ENCODE measurements around the gene RNF43.

The RNF43 gene

DNA sequence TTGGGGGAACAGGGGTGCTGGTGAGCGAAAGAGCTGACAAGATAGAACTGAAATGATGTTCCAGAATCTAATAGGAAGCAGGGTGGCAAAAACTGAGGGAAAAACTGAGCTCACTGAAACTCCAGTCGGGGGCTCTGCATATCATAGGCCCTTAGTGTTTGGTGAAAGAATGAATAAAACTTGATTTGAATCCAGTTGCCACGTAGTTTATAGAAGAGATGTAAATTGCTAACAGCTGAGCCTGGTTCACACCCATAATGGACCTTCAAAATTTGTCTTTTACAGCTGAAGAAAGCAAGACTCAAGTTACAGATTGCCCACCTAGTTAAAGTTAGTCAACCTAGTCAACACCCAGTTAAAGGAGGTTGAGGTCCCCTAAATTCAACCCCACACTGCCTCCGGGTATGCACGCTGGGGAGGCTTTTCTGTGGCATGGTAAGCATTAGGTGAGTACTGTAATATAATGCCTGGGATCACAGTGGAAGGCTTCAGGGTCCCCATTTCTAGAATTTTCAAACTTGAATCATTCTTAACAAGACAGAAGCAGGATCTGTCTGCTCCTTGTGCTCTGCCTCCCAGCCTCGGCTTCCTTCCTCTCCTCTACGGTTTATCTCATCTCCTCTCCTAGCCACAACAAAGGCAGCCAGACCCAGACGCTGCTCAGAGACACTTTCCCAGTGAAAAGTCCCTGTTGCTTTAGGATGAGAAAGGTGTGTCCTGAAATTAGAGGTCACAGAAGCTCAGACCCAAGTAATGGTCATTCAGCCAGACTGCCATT lies 38.4 kb downstream of the RNF43 start:
- no peak overlapping the region for H3K27ac ChIP-seq (ENCODE audit: low read depth, low read length)
- no peaks in the 10 kb centered on the region for H3K79me2 ChIP-seq (ENCODE audit: control insufficient read depth, low read length)
- H3K4me1 ChIP-seq (ENCODE audit: control insufficient read depth, low read length) = peaks cover 10% of the 10 kb centered on the region

GRCh38 chr17:58377661-58378060 lies 39.7 kb downstream of the RNF43 start:
- H3K4me2 ChIP-seq (ENCODE audit: low read length) = no peak overlapping the region
- TF ChIP-seq EZH2phosphoT487 (IDR thresholded peaks at IDR 0.05; ENCODE audit: borderline replicate concordance, low read length) = no peak
- no peak for TF ChIP-seq CTCF (IDR thresholded peaks at IDR 0.05; ENCODE audit: low read depth, low read length, poor library complexity, severe bottlenecking)
- no peaks in the 10 kb centered on the region for H4K20me1 ChIP-seq (ENCODE audit: control insufficient read depth, insufficient read depth, low read depth, low read length)
- 0 out of 2 replicates have a peak, but pooled peaks cover 3% of the 10 kb centered on the region for H3K27me3 ChIP-seq (ENCODE audit: control insufficient read depth, low read length)
- H3K27ac ChIP-seq (ENCODE audit: low read depth, low read length) = no peak overlapping the region
- H3K4me3 ChIP-seq (ENCODE audit: low read length) = no peak overlapping the region
- no peaks in the 10 kb centered on the region for H3K79me2 ChIP-seq (ENCODE audit: control insufficient read depth, low read length)
- H3K36me3 ChIP-seq (ENCODE audit: control insufficient read depth, low read length) = no peaks in the 10 kb centered on the region
- H3K4me1 ChIP-seq (ENCODE audit: control insufficient read depth, low read length) = peaks cover 8% of the 10 kb centered on the region
- no peaks in the 10 kb centered on the region for H3K9me2 ChIP-seq (replicated peaks; ENCODE audit: control insufficient read depth, low read length)
- no peaks in the 10 kb centered on the region for H3K9me3 ChIP-seq (ENCODE audit: control insufficient read depth, insufficient read depth, low read length)
- H3F3A ChIP-seq (ENCODE audit: control insufficient read depth, insufficient read depth) = no peaks in the 10 kb centered on the region

More for the DNA sequence above, 38.4 kb downstream of the RNF43 start:
- H3K4me3 ChIP-seq (ENCODE audit: low read length) = no peak overlapping the region
- no peaks in the 10 kb centered on the region for H4K20me1 ChIP-seq (ENCODE audit: control insufficient read depth, insufficient read depth, low read depth, low read length)
- no peaks in the 10 kb centered on the region for H3K9me3 ChIP-seq (ENCODE audit: control insufficient read depth, insufficient read depth, low read length)
- H3K9me2 ChIP-seq (replicated peaks; ENCODE audit: control insufficient read depth, low read length) = no peaks in the 10 kb centered on the region
- H3F3A ChIP-seq (ENCODE audit: control insufficient read depth, insufficient read depth) = no peaks in the 10 kb centered on the region
- H3K4me2 ChIP-seq (ENCODE audit: low read length) = no peak overlapping the region
- 0 out of 2 replicates have a peak, but pooled peaks cover 3% of the 10 kb centered on the region for H3K27me3 ChIP-seq (ENCODE audit: control insufficient read depth, low read length)
- H3K36me3 ChIP-seq (ENCODE audit: control insufficient read depth, low read length) = no peaks in the 10 kb centered on the region
- TF ChIP-seq EZH2phosphoT487 (IDR thresholded peaks at IDR 0.05; ENCODE audit: borderline replicate concordance, low read length) = no peak
- TF ChIP-seq CTCF (IDR thresholded peaks at IDR 0.05; ENCODE audit: low read depth, low read length, poor library complexity, severe bottlenecking) = no peak

DNA sequence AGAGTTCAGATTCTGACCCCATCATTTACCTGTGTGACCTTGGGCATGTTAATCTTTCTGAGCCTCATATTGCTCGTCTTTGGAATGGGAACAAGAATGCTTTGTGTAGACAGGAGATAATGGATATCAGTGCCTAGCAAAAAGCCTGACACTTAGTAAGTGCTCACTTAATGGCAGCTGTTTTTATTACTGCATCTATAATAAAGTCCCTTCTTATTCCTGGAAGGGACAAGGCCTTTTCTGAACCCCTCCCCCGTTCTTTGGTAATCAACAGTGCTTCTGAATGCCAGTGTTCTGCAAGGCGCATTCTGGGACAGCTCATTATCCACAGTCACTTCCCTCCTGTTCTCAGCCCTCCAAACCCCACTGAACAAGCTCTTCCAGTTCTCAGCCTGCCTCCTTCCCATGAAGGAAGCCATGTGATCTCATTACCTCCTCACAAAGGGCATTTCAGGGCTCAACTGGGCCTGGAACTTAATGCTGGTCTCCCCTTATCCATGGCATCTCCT lies 40.2 kb downstream of the RNF43 start:
- H3K27ac ChIP-seq (ENCODE audit: low read depth, low read length) = no peak overlapping the region
- no peaks in the 10 kb centered on the region for H3K9me3 ChIP-seq (ENCODE audit: control insufficient read depth, insufficient read depth, low read length)
- no peaks in the 10 kb centered on the region for H3F3A ChIP-seq (ENCODE audit: control insufficient read depth, insufficient read depth)
- no peak for TF ChIP-seq CTCF (IDR thresholded peaks at IDR 0.05; ENCODE audit: low read depth, low read length, poor library complexity, severe bottlenecking)
- no peak for TF ChIP-seq EZH2phosphoT487 (IDR thresholded peaks at IDR 0.05; ENCODE audit: borderline replicate concordance, low read length)
- H3K4me1 ChIP-seq (ENCODE audit: control insufficient read depth, low read length) = peaks cover 3% of the 10 kb centered on the region
- H3K9me2 ChIP-seq (replicated peaks; ENCODE audit: control insufficient read depth, low read length) = no peaks in the 10 kb centered on the region
- no peak overlapping the region for H3K4me2 ChIP-seq (ENCODE audit: low read length)
- no peaks in the 10 kb centered on the region for H3K36me3 ChIP-seq (ENCODE audit: control insufficient read depth, low read length)
- H4K20me1 ChIP-seq (ENCODE audit: control insufficient read depth, insufficient read depth, low read depth, low read length) = no peaks in the 10 kb centered on the region
- H3K79me2 ChIP-seq (ENCODE audit: control insufficient read depth, low read length) = no peaks in the 10 kb centered on the region
- H3K4me3 ChIP-seq (ENCODE audit: low read length) = no peak overlapping the region
- H3K27me3 ChIP-seq (ENCODE audit: control insufficient read depth, low read length) = 0 out of 2 replicates have a peak, but pooled peaks cover 3% of the 10 kb centered on the region

Measured in DOHH2 (cell line).